ENCODE data around the gene SSTR4. TPM values are rescaled to one million over a fixed set of nuclear protein-coding genes. Genes with fewer than 3 reads are reported as not detected.

SSTR4 gene
- total RNA-seq, 1 experiment from 2014 or later = not detected

DNA sequence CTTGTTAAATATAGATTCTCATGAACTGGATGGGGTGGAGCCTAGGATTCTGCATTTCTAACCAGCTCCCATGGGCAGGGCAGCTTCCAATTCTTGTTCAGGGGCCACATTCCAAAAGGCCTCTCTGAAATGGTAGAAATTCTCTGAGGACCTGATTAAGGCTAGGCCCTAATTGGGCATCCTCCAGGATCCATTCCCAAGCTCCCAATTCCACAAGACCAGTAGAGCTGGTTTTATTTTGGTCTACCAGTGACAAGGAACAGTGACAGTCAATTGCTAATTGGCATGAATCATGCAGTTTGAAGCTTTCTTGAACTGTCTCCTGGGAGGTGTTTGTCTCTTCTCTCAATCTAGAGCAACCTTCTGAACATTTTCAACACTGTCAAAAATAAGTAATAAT is 11.3 kb downstream of the SSTR4 start:
- H3K27ac ChIP-seq (ENCODE audit: low read depth, low read length) = no peak overlapping the region
- intact Hi-C loops (cut with micrococcal nuclease) = no loop called here
- peaks cover 17% of the 10 kb centered on the region for H3K27me3 ChIP-seq (ENCODE audit: insufficient read depth, low read length)
- RAD21 ChIA-PET (ENCODE audit: low non-redundant PET in 1 of 2, low total read pairs in 2 of 2, uncharacterized antibody in 2 of 2, unreplicated experiment in 2 of 2) = no interaction called here
- H3K9me3 ChIP-seq (ENCODE audit: control insufficient read depth in 1 of 2, insufficient read depth in 1 of 2, low read depth in 1 of 2, low read length in 2 of 2) = no peaks in the 10 kb centered on the region
- H3K4me1 ChIP-seq (ENCODE audit: control insufficient read depth in 1 of 2, insufficient read depth in 2 of 2, low read length in 2 of 2) = peaks cover 3 to 31% of the 10 kb centered on the region in 2 experiments; a peak in 3 of 4 replicates
- no peak overlapping the region for H3K9ac ChIP-seq (ENCODE audit: low read length)
- no peak overlapping the region for H2AFZ ChIP-seq (ENCODE audit: low read depth, low read length, poor library complexity, severe bottlenecking)
- H3K4me3 ChIP-seq (replicated peaks in 1 of 2; ENCODE audit: low read depth in 1 of 2, low read length in 2 of 2) = no peak overlapping the region
- no peak for TF ChIP-seq RAD21 (IDR thresholded peaks at IDR 0.05; ENCODE audit: low read depth)
- no peak for TF ChIP-seq TCF7L2 (IDR thresholded peaks at IDR 0.05; ENCODE audit: borderline replicate concordance, extremely low read depth, insufficient read depth, insufficient read length)
- TF ChIP-seq, protein P1, sequence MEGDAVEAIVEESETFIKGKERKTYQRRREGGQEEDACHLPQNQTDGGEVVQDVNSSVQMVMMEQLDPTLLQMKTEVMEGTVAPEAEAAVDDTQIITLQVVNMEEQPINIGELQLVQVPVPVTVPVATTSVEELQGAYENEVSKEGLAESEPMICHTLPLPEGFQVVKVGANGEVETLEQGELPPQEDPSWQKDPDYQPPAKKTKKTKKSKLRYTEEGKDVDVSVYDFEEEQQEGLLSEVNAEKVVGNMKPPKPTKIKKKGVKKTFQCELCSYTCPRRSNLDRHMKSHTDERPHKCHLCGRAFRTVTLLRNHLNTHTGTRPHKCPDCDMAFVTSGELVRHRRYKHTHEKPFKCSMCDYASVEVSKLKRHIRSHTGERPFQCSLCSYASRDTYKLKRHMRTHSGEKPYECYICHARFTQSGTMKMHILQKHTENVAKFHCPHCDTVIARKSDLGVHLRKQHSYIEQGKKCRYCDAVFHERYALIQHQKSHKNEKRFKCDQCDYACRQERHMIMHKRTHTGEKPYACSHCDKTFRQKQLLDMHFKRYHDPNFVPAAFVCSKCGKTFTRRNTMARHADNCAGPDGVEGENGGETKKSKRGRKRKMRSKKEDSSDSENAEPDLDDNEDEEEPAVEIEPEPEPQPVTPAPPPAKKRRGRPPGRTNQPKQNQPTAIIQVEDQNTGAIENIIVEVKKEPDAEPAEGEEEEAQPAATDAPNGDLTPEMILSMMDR (IDR thresholded peaks at IDR 0.05 in 2 of 3, conservative IDR thresholded peaks at IDR 0.05 in 1 of 3; ENCODE audit: borderline replicate concordance in 1 of 3, insufficient read depth in 1 of 3, low read depth in 2 of 3, low read length in 2 of 3) = no peak
- TF ChIP-seq POLR2AphosphoS5 (IDR thresholded peaks at IDR 0.05; ENCODE audit: low read depth, low read length) = no peak
- TF ChIP-seq, protein P2, sequence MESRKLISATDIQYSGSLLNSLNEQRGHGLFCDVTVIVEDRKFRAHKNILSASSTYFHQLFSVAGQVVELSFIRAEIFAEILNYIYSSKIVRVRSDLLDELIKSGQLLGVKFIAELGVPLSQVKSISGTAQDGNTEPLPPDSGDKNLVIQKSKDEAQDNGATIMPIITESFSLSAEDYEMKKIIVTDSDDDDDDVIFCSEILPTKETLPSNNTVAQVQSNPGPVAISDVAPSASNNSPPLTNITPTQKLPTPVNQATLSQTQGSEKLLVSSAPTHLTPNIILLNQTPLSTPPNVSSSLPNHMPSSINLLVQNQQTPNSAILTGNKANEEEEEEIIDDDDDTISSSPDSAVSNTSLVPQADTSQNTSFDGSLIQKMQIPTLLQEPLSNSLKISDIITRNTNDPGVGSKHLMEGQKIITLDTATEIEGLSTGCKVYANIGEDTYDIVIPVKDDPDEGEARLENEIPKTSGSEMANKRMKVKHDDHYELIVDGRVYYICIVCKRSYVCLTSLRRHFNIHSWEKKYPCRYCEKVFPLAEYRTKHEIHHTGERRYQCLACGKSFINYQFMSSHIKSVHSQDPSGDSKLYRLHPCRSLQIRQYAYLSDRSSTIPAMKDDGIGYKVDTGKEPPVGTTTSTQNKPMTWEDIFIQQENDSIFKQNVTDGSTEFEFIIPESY (IDR thresholded peaks at IDR 0.05; ENCODE audit: extremely low read depth, insufficient replicate concordance, low read length) = no peak
- TF ChIP-seq EZH2phosphoT487 (IDR thresholded peaks at IDR 0.05; ENCODE audit: borderline replicate concordance) = no peak
- no peak for TF ChIP-seq POLR2A (IDR thresholded peaks at IDR 0.05; ENCODE audit: borderline replicate concordance, extremely low read depth, insufficient read depth, insufficient read length)
- no peak for TF ChIP-seq JUND (IDR thresholded peaks at IDR 0.05)
- no peak for TF ChIP-seq EZH2 (IDR thresholded peaks at IDR 0.05)
- TF ChIP-seq SRF (IDR thresholded peaks at IDR 0.05; ENCODE audit: low read depth) = no peak
- TF ChIP-seq, protein P3, sequence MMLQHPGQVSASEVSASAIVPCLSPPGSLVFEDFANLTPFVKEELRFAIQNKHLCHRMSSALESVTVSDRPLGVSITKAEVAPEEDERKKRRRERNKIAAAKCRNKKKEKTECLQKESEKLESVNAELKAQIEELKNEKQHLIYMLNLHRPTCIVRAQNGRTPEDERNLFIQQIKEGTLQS (IDR thresholded peaks at IDR 0.05) = no peak
- no TSS peak for BruUV-seq (replicated peaks)
- no peaks in the 10 kb centered on the region for H4K20me1 ChIP-seq (ENCODE audit: insufficient read depth)
- no peak for DNase-seq (ENCODE audit: low read depth, low spot score)
- no peaks in the 10 kb centered on the region for H3K36me3 ChIP-seq (ENCODE audit: control insufficient read depth in 1 of 2, insufficient read depth in 2 of 2, low read length in 2 of 2)
- no peaks in the 10 kb centered on the region for H3K79me2 ChIP-seq (ENCODE audit: insufficient read depth, low read length)
- POLR2A ChIA-PET = no interaction called here
- no peak for ATAC-seq
- CTCF ChIA-PET = interaction anchor here (0.9 kb wide), 2 partner anchors 155 to 355 kb away, joined by 4 to 5 read pairs; no protein-coding TSS in a partner anchor
- no peaks in the 10 kb centered on the region for H3K9me2 ChIP-seq (ENCODE audit: insufficient read depth)
- H3K4me2 ChIP-seq (ENCODE audit: low read length) = no peak overlapping the region

Data from HCT116 (cell line).